ENCODE results near the gene ATG13. TPM values are rescaled to one million over a fixed set of nuclear protein-coding genes. Genes with fewer than 3 reads are reported as not detected.

Gene ATG13
- polyA plus RNA-seq, 1 donor from 2014 or later: 21.1 TPM

DNA sequence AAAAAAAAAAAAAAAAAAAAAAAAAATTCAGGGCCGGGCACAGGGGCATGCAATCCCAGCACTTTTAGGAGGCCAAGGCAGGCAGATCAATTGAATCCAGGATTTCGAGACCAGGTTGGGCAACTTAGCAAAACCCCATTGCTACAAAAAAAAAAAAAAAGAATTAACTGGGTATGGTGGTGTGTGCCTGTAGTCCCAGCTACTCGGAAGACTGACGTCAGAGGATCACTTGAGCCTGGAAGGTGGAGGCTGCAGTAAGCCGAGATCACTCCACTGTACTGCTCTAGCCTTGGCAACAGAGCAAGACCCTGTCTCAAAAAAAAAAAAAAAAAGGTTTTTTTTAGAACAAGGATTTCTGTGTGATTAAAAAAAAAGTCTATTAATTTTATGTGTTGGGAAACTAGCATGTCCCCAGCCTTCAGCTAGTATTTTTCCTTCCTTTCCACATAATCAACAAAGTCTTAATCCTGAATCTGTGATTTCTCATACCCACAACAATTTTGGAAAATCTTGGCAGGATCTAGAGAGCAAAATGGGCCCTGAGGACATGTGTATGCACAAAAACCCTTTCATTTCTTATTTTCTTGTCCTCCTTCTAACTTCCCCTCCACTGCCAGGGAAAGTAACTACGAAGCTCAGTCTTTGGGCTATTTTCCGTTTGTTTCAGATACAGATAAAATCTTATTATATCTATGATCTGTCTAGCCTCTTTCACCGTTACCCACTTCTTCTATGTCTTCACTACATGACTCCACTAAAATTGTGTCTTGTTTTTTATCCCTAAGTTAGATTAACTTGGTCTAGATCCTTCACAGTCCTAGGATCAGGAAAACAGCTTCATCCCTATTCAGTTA lies 17.8 kb upstream of the ATG13 start:
- no peak overlapping the region for H2AFZ ChIP-seq (ENCODE audit: low read depth, low read length)
- H3K79me2 ChIP-seq (replicated peaks; ENCODE audit: insufficient read depth, low read length): no peaks in the 10 kb centered on the region
- H3K9me2 ChIP-seq (ENCODE audit: insufficient read depth, low read length): no peaks in the 10 kb centered on the region
- no peaks in the 10 kb centered on the region for H3F3A ChIP-seq (ENCODE audit: insufficient read depth, low read length, poor library complexity, severe bottlenecking)
- no peaks in the 10 kb centered on the region for H3K9me3 ChIP-seq (ENCODE audit: low read length)
- no peaks in the 10 kb centered on the region for H3K36me3 ChIP-seq (ENCODE audit: insufficient read depth, low read length)
- no peaks in the 10 kb centered on the region for H4K20me1 ChIP-seq (ENCODE audit: insufficient read depth)
- H3K9ac ChIP-seq (ENCODE audit: low read length): no peak overlapping the region
- no peak for TF ChIP-seq RAD21 (conservative IDR thresholded peaks at IDR 0.05)
- no peak for TF ChIP-seq TAF1 (IDR thresholded peaks at IDR 0.05; ENCODE audit: low read depth)
- TF ChIP-seq POLR2AphosphoS5 (IDR thresholded peaks at IDR 0.05): no peak
- TF ChIP-seq REST (IDR thresholded peaks at IDR 0.05; ENCODE audit: borderline replicate concordance): no peak
- TF ChIP-seq EZH2 (IDR thresholded peaks at IDR 0.05; ENCODE audit: borderline replicate concordance, insufficient read depth, low read length, poor library complexity, severe bottlenecking): no peak
- no peak for TF ChIP-seq EP300 (conservative IDR thresholded peaks at IDR 0.05; ENCODE audit: poor library complexity, severe bottlenecking)
- TF ChIP-seq MXI1 (conservative IDR thresholded peaks at IDR 0.05; ENCODE audit: poor library complexity, severe bottlenecking): no peak
- TF ChIP-seq, protein P1, sequence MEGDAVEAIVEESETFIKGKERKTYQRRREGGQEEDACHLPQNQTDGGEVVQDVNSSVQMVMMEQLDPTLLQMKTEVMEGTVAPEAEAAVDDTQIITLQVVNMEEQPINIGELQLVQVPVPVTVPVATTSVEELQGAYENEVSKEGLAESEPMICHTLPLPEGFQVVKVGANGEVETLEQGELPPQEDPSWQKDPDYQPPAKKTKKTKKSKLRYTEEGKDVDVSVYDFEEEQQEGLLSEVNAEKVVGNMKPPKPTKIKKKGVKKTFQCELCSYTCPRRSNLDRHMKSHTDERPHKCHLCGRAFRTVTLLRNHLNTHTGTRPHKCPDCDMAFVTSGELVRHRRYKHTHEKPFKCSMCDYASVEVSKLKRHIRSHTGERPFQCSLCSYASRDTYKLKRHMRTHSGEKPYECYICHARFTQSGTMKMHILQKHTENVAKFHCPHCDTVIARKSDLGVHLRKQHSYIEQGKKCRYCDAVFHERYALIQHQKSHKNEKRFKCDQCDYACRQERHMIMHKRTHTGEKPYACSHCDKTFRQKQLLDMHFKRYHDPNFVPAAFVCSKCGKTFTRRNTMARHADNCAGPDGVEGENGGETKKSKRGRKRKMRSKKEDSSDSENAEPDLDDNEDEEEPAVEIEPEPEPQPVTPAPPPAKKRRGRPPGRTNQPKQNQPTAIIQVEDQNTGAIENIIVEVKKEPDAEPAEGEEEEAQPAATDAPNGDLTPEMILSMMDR (IDR thresholded peaks at IDR 0.05; ENCODE audit: poor library complexity, severe bottlenecking): no peak
- TF ChIP-seq SMC3 (conservative IDR thresholded peaks at IDR 0.05; ENCODE audit: poor library complexity): no peak
- no peaks in the 10 kb centered on the region for H3K27me3 ChIP-seq (ENCODE audit: insufficient read depth, low read depth, low read length)
- no peak overlapping the region for H3K4me2 ChIP-seq (ENCODE audit: low read length)
- no peak overlapping the region for H3K27ac ChIP-seq (ENCODE audit: low read length)
- H3K4me3 ChIP-seq (ENCODE audit: low read length): no peak overlapping the region

DNA sequence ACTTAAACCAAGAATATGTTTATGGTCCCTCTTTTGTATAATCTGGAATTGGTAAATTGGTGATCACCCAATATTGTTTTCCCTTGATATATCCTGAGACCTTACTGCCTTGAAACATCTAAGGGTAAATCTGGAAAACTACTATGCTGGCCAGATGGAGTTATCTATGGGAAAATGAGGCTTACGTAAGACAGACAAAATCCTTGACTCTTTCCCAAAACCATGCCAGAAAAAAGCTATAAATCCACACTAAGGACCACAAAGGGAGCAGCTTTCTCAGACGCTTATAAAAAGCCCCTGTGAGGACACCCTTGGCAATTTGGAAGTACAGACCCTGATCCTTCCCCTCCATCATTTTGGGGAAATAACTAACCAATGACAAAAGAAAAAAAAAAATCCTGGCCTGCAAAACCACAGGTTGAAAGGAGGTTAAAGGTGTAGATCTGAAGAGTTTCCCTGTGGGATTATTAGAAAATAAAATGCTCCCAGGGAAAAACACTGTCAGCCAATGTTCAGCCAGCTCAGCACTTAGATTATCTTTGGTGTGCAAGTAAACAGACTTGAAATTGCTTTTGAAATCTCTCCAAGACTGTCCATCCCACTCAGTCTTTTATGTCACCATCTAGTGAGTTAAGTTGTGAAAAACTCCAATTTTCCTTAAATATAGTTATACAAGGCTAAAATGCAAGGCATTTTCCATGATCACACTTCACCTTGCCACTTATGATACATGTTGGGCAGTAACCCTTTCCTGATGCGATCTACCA lies 17.0 kb upstream of the ATG13 start:
- no peaks in the 10 kb centered on the region for H4K20me1 ChIP-seq (ENCODE audit: insufficient read depth)
- H3K4me2 ChIP-seq (ENCODE audit: low read length): no peak overlapping the region
- TF ChIP-seq REST (IDR thresholded peaks at IDR 0.05; ENCODE audit: borderline replicate concordance) (no peak), SMC3 (conservative IDR thresholded peaks at IDR 0.05; ENCODE audit: poor library complexity) (no peak), MXI1 (conservative IDR thresholded peaks at IDR 0.05; ENCODE audit: poor library complexity, severe bottlenecking) (no peak), RAD21 (conservative IDR thresholded peaks at IDR 0.05) (no peak), TAF1 (IDR thresholded peaks at IDR 0.05; ENCODE audit: low read depth) (no peak), EP300 (conservative IDR thresholded peaks at IDR 0.05; ENCODE audit: poor library complexity, severe bottlenecking) (no peak), EZH2 (IDR thresholded peaks at IDR 0.05; ENCODE audit: borderline replicate concordance, insufficient read depth, low read length, poor library complexity, severe bottlenecking) (no peak), POLR2AphosphoS5 (IDR thresholded peaks at IDR 0.05) (no peak)
- TF ChIP-seq, protein P1 (IDR thresholded peaks at IDR 0.05; ENCODE audit: poor library complexity, severe bottlenecking): no peak
- H3K27me3 ChIP-seq (ENCODE audit: insufficient read depth, low read depth, low read length): no peaks in the 10 kb centered on the region
- H3K4me3 ChIP-seq (ENCODE audit: low read length): no peak overlapping the region
- no peak overlapping the region for H3K27ac ChIP-seq (ENCODE audit: low read length)
- no peak overlapping the region for H2AFZ ChIP-seq (ENCODE audit: low read depth, low read length)
- H3K36me3 ChIP-seq (ENCODE audit: insufficient read depth, low read length): no peaks in the 10 kb centered on the region
- H3K9ac ChIP-seq (ENCODE audit: low read length): no peak overlapping the region
- no peaks in the 10 kb centered on the region for H3K79me2 ChIP-seq (replicated peaks; ENCODE audit: insufficient read depth, low read length)
- no peaks in the 10 kb centered on the region for H3F3A ChIP-seq (ENCODE audit: insufficient read depth, low read length, poor library complexity, severe bottlenecking)
- no peaks in the 10 kb centered on the region for H3K9me3 ChIP-seq (ENCODE audit: low read length)
- no peaks in the 10 kb centered on the region for H3K9me2 ChIP-seq (ENCODE audit: insufficient read depth, low read length)
